Left forelimb (tissue), 1 donor: ENCODE data around the gene TNFRSF12A.

ENCODE experiments used
- DNase-seq: peaks from one replicate; pipeline ENCODE4 v3.0.0-alpha.2; 2018; ENCODE audit warnings: low spot score

Gene TNFRSF12A

DNA sequence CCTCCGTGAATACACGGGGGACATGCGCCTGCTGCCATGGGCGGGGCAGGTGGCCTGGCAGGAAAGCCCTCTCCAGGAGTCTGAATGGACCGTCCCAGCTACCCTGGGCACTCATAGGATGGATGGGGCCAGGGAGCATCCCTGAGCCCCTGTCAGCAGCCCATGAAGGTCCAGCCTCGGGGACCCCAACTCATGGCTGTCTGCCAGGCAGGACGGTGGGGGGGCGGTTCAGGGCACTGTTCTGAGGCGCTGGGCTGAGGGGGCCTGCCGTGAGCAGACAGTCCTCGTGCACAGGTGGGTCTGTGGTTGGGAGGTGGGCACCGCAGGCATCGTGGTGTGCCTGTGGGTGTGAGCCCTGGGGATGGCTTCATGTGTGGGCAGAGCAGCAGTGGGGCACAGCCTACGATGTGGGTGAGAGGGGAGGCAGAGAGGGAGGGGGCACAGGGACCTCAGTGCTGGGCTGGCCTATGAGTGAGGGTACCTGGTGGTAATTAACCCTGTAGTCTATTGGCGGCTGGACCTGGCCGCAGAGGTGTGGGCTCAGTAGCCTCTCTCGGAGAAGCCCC lies 33.5 kb upstream of the TNFRSF12A start:
- DNase-seq: no peak

GRCh38 chr16:2987286-2987685 lies 32.9 kb upstream of the TNFRSF12A start:
- no peak for DNase-seq

GRCh38 chr16:2987833-2988232 lies 32.3 kb upstream of the TNFRSF12A start:
- DNase-seq: peak; percentile 79

DNA sequence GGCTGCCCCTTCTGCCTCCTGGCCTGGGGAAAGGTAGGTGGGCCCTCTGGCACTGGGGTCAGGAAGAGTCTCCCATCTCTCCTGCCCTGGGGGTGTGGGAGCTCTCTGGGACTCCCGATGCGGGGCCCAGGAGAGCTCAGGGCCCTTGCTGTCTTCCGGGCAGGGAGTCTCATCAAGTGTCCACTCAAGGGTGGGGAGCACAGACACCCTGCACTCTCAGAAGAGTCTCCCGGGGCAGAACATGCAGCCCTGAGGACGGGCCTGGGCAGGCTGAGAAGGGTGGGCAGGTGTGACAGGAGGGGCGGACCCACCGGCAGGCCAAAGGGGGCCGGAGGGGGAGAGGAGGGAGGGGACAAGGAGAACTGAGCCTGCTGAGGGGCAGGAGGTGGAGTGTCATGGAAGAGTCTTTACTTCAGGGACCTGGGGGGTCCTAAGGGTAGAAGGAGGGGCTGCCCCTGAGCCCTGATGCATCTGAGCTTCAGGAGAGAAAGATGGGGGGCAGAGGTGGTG lies 31.5 kb upstream of the TNFRSF12A start:
- no peak for DNase-seq

DNA sequence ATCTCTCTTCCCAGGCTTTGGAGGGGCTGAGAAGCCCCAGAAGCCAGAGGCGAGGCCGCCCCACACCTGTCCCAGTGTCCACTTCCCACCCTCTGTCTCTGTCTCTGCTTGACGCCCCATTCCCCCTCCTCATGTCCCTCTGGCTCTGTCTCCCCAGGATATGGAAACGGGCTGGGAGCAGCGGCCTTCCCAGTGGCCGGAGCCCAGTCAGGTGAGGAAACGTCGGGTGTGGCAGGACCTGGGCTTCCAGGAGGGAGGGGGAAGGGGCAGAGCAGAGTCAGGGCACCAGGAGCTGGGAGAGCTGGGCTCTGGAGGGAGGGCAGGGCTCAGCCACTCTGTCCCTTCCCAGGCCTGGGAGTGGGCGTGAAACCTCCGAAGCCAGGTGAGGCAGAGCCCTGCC lies 29.3 kb upstream of the TNFRSF12A start:
- no peak for DNase-seq

DNA sequence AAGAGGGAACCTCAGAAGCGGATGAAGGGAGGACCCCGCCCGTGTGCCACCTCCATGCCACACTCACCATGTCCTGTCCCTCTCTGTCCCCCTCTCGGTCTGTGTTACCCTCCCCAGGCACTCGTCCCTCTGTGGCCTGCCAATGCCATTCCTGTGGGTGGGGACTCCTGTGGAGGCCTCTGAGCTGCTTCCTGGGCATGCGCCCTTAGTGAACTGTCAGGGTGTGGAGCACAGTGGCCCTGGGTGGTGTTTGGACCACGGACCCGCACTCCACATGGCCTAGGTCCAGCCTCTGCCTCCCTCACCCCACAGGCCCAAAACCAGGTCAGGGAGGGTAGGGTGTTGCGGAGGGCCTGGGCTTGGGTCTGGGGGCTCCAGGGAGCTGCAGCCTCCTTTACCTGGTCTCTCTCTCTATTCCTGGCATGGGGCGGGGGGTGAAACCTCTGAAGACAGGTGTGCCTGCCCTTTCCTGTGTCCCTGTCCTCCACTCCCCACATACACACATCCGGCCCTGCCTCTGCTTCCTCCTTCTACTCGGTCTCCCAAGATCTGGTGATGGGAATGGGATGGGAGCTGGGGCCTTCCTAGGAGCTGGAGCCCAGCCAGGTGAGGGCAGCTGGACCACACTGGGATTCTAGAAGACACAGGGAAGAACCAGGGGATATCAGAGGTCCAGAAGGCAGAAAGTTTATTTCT lies 28.5 kb upstream of the TNFRSF12A start:
- no peak for DNase-seq

DNA sequence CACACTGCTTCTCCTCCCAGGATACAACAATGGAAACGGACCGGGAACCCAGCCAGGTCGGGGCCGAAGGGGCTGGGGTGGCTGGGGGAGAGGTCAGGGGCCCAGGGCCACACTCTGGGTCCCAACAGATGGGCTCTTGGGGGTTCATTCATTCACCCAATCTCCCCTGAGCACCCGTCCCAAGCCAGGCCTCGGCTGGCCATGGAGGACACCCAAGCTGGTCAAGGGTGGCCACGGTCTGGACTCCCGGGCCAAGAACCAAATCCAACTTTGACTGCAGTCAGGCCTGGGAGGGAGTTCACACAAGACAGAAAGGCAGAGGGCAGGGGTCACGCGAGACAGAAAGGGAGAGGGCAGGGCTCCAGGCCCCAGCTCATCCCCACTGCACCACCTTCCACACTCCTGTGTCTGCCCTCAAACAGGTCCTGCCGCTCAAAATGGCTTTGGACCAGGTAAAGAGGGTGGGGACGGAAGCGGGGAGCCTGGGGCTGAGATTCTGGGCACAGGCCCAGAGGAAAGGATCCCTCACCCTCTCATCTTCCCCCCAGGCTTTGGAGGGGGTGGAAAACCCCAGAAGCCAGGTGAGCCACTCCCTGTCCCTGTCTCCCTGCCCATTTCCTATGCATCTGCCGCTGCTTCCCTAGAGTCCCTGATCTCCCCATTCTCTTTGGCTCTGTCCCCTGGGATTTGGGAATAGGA lies 27.6 kb upstream of the TNFRSF12A start:
- no peak for DNase-seq

DNA sequence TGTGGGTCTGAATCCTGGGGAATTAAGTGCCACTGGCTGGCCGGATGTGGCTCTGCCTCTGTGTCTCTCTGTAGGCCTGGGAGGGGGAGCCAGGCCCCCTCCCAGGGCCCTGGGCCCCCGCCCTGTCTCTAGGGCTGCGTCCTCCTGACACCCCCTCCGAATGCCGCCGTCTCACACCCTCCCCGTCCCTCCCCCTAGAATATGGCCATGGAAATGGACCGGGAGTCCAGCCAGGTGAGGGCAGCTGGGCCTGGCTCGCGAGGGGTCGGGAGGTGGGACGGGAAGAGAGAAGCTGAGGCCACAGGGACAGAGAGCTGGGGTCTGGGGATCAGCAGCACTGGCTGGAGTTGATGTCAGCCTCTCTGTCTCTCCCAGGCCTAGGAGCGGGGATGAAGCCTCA lies 23.9 kb upstream of the TNFRSF12A start:
- DNase-seq: no peak

- DNase-seq: no peak
These were observed 20.2 kb upstream of the TNFRSF12A start for GRCh38 chr16:2999929-3000328.

GRCh38 chr16:3000540-3000939 lies 19.6 kb upstream of the TNFRSF12A start:
- DNase-seq: no peak

- DNase-seq: no peak
These were observed 18.9 kb upstream of the TNFRSF12A start for GRCh38 chr16:3001316-3001715.

GRCh38 chr16:3003582-3004270 lies 16.4 kb upstream of the TNFRSF12A start:
- peak; percentile 96 for DNase-seq

DNA sequence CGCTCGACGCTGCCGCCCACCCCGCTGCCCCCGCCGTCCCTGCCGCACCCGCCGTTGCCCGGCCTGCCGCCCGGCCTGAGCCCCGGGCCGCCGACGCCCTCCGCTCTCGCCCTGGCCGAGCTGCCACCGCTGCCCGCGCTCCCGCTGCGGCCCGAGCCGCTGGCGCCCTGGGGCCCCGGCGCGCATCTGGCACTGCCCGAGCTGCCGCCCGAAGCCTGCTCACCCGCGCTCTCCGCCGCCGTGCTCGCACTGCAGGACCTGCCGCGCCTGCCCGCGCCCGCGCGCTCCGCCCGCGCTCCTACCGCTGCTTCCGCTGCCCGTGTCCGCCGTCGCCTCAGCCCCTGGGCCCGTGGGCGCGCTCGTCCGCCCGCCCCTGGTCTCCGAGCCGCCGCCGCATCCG lies 15.8 kb upstream of the TNFRSF12A start:
- no peak for DNase-seq

DNA sequence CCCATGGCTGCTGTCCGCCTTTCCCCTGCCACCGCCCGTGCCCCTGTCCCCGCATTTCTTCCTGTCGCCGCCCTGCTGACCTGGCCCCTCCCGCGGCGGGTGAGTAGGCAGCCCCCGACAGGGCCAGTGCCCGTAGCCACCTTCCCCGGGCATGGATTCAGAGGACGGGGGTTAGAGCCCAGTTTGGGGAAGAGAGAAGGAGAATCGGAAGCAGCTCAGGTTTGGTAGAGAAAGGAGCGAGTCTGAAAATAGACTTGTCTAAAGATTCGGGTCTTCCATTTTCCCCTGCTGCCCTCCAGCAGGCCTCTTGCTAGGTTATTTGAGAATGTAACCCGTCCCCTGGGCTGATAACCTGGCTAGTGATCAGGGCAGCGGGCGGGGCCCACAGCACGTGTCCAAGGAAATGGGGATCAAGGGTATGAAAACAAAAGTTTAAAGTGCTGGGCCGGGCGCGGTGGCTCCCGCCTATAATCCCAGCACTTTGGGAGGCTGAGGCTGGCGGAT lies 15.3 kb upstream of the TNFRSF12A start:
- DNase-seq: no peak

DNA sequence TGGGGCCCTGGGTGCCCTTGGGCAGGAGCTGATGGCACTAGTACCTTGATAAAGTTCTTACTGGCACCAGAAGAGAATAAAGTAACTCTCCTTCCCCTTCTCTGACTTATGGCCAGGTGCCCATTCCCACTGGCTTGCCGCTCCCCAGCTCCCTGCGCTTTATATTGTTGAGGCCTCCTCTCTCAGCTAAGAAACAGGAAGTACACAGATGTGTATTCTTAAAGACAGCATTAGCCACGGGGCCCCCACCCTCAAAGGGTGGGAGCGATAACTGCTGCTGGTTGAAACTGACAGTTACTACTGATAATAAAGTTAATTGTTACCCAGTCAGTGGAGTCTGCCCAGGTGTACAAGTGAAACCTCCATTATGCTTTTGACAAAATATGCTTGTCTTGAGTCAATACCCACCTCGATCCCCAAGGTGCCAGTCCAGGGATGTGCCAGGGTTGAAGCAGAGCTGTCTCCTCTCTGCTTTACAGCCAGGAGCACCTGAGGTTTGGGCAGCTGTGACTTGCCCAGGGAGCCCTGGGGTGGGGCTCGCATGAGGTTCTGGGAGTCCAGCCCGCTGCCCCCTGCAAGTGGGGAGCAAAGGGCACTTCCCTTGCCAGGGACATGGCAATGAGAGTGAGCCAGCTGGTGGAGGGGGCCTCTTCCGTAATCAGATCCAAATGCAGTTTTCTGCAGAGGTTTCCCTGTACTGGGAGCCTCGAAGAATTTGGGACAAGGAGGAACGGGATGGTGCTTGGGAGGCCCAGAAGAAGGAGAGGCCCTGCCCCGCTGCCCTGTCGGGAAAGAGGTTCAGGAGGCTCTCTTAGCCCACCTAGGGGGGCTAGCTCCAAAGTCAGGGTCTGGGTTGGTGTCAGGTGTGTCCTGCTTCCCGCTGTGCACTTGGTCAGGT lies 12.9 kb upstream of the TNFRSF12A start:
- no peak for DNase-seq

- no peak for DNase-seq
These were observed 12.0 kb upstream of the TNFRSF12A start for GRCh38 chr16:3007957-3008689.

DNA sequence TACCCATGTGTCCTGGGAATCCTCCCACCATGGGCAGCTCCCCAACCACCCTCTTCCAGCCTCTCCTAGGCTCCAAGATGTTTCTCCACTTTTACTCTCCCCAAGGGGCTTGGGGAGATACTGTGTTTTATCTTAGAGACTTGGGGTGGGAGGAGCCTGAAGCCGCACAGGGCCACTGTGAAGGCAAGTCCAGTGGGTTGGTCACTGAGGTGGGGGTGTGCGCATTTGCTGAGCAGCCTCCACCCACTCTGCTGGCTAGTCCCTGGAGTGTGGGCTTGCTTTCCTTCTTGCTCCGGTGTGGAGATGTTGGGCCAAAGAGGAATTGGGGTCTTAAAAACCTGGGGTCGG lies 11.5 kb upstream of the TNFRSF12A start:
- no peak for DNase-seq

DNA sequence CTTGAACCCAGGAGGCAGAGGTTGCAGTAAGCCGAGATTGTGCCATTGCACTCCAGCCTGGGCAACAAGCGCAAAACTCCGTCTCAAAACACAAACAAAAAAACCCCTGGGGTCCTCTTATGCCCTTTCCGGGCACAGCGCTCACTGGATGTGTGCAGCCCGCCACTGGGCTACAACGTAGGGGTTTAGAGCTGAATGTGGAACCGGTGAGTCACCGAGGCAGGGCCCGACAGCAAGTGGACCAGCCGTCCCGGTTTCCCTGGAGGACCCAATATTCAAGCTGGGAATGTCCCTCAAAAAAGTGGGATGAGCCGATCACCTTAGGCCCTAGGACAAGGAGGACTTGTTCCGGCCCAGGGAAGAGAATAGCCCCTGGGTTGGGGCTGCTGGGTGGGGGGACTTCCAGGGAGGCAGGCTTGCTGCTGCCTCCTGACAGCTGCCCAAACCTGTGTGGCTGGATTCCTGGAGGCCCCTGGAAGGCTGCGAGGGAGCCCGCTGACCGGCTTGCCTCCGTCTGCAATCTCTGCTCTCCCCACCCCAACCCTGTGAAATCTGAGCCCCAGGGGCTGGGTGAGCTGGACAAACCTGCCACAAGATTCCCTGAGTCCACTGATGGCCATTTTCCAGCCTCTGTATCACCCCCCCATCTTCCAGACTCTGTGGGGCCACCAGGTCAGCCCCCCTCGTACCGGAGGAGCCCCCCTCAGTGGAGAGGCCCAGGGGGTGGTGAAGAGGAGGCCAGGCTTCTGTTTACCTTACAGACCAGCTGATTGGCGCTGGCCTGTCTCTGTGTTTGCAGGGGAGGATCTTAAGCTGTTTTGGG lies 10.4 kb upstream of the TNFRSF12A start:
- DNase-seq: no peak

DNA sequence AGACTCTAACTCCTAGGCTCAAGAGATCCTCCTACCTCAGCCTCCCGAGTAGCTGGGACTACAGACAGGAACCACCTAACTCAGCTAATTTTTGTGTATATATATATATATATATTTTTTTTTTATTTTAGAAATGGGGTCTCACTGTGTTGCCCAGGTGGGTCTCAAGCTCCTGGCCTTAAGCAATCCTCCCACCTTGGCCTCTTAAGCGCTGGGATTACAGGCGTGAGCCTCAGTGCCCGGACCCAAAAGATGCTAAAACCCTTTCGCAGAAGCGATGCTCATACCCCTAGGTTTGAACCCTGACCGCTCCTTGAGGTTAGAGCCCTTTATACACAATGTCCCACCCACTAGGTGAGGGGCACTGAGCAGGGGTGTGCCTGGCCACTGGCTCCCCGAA lies 9.7 kb upstream of the TNFRSF12A start:
- DNase-seq: no peak

DNA sequence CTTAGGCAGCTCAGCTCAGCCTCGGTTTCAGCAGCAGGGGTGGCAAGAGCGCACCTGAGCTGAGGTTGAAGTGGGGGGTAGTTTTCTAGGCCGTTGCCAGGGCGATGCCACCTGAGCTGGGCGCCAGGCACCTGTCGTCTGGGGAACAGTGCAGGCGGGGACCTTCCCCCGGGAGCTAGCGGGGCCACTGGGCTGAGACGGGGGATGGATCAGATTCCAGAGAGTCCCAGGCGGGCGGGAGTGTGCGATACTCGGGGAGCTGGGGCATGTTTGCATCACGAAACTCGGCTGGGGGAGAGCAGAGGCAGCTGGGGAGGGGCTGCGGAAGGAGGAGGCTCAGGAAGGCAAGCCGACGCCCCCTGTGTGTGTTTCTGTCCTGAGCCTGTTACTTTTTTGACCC lies 7.9 kb upstream of the TNFRSF12A start:
- no peak for DNase-seq
